ENCODE data around the gene NF2.

GRCh38 chr22:29707471-29707870 is 104.0 kb downstream of the NF2 start:
- TF ChIP-seq CTCF (IDR thresholded peaks at IDR 0.05; ENCODE audit: insufficient read depth, low read length, poor library complexity, severe bottlenecking) (no peak), EZH2phosphoT487 (conservative IDR thresholded peaks at IDR 0.05; ENCODE audit: low read length) (no peak)
